K562 (cell line): ENCODE data around the gene ITPK1.

Source experiments
- EP300 ChIP-seq: IDR thresholded peaks from 2 replicates; pipeline ENCODE4 v1.6.1; 2012; ENCODE audit warnings: low read length, improper control_type of control experiment
- POLR2A ChIP-seq: fragments of 450-650 bp; conservative IDR thresholded peaks from 2 replicates; pipeline ENCODE4 v1.6.1; 2016
- SIN3A ChIP-seq, 2 experiments: fragments of 150-350 bp in 1 of 2; IDR thresholded peaks; 2 replicates each; pipeline ENCODE4 v1.6.1; 2011 to 2016; ENCODE audit warnings: borderline replicate concordance in 2 of 2, low read depth in 2 of 2, low read length in 2 of 2, mild to moderate bottlenecking in 2 of 2, moderate library complexity in 2 of 2; ENCODE audit not compliant: control insufficient read depth in 1 of 2
- TBP ChIP-seq: optimal IDR thresholded peaks from 2 replicates; pipeline ENCODE3; 2011; ENCODE audit warnings: low read depth, low read length, improper control_type of control experiment
- ZNF140 ChIP-seq: fragments of 250-450 bp; sonication (Bioruptor Pico); IDR thresholded peaks from 2 replicates; pipeline ENCODE4 v1.8.0; 2021; ENCODE audit warnings: moderate library complexity, mild to moderate bottlenecking, inconsistent platforms
- ZNF324 ChIP-seq: fragments of 250-450 bp; sonication (Bioruptor Pico); IDR thresholded peaks from 2 replicates; pipeline ENCODE4 v1.4.0; 2020; ENCODE audit warnings: mild to moderate bottlenecking

DNA sequence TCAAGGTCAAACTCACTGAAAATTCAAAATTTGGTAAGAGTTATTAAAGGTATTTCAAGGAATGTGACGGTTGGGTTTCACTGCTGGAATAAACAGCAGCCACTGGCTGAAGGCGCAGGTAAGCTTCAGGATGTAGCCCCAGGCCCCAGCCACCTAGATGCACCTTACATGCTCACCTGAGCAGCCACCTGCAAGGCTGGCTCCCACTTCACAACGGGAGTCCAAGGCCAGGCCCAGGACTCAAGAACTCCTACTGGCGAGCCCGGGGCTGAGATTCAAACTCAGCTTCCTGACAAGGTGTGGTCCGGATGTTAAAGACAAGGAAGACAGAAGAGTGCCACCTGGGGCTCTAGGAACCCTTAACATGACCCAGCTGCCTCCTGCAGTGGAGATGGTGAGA, 78.4 kb downstream of the ITPK1 start:
- TF ChIP-seq TBP = no peak
- TF ChIP-seq POLR2A = no peak
- no peak for TF ChIP-seq EP300
- TF ChIP-seq ZNF140 = no peak
- TF ChIP-seq ZNF324 (CRISPR knock-in tag) = no peak
- no peak for TF ChIP-seq SIN3A (IDR thresholded peaks at IDR 0.05; ENCODE audit: borderline replicate concordance in 2 of 2, control insufficient read depth in 1 of 2, low read depth in 2 of 2, low read length in 2 of 2)
